ENCODE results near the gene TPRN.

Gene TPRN

GRCh38 chr9:137147091-137147792 is 53.3 kb downstream of the TPRN start:
- no peaks in the 10 kb centered on the region for H3K9me2 ChIP-seq (replicated peaks; ENCODE audit: insufficient read depth, low read length)
- H2AFZ ChIP-seq (ENCODE audit: low read depth, low read length, severe bottlenecking): no peak overlapping the region

GRCh38 chr9:137146527-137146918 is 54.0 kb downstream of the TPRN start:
- no peaks in the 10 kb centered on the region for H4K20me1 ChIP-seq (ENCODE audit: low read depth, low read length)
- no peak overlapping the region for H3K4me3 ChIP-seq (ENCODE audit: insufficient read depth, low read length, poor library complexity, severe bottlenecking)
- no peaks in the 10 kb centered on the region for H3K9me2 ChIP-seq (replicated peaks; ENCODE audit: insufficient read depth, low read length)
- H3K27me3 ChIP-seq (ENCODE audit: low read length): no peaks in the 10 kb centered on the region
- H3K27ac ChIP-seq (ENCODE audit: low read depth, low read length): no peak overlapping the region
- no peaks in the 10 kb centered on the region for H3K79me2 ChIP-seq (ENCODE audit: insufficient read depth, low read length)
- H3K36me3 ChIP-seq (ENCODE audit: low read length): no peaks in the 10 kb centered on the region
- H2AFZ ChIP-seq (ENCODE audit: low read depth, low read length, severe bottlenecking): no peak overlapping the region
- no peak overlapping the region for H3K4me2 ChIP-seq (ENCODE audit: low read depth, low read length, poor library complexity, severe bottlenecking)
- no peak for TF ChIP-seq CTCF (IDR thresholded peaks at IDR 0.05; ENCODE audit: insufficient read depth, low read length, poor library complexity, severe bottlenecking)
- no peak for TF ChIP-seq EZH2phosphoT487 (conservative IDR thresholded peaks at IDR 0.05; ENCODE audit: low read length)
- H3K9ac ChIP-seq (ENCODE audit: low read length): no peak overlapping the region
- peaks cover 11% of the 10 kb centered on the region; the same call in 1 of the 2 replicates for H3F3A ChIP-seq (ENCODE audit: insufficient read depth)
- H3K9me3 ChIP-seq (ENCODE audit: insufficient read depth, low read length): no peaks in the 10 kb centered on the region

More at GRCh38 chr9:137147091-137147792, 53.3 kb downstream of the TPRN start:
- H3K4me3 ChIP-seq (ENCODE audit: insufficient read depth, low read length, poor library complexity, severe bottlenecking): no peak overlapping the region
- no peaks in the 10 kb centered on the region for H3K27me3 ChIP-seq (ENCODE audit: low read length)
- H3K27ac ChIP-seq (ENCODE audit: low read depth, low read length): no peak overlapping the region
- H3K9me3 ChIP-seq (ENCODE audit: insufficient read depth, low read length): no peaks in the 10 kb centered on the region
- no peaks in the 10 kb centered on the region for H3K36me3 ChIP-seq (ENCODE audit: low read length)
- peaks cover 13% of the 10 kb centered on the region; the same call in 1 of the 2 replicates for H3F3A ChIP-seq (ENCODE audit: insufficient read depth)
- no peak overlapping the region for H3K4me2 ChIP-seq (ENCODE audit: low read depth, low read length, poor library complexity, severe bottlenecking)
- TF ChIP-seq CTCF (IDR thresholded peaks at IDR 0.05; ENCODE audit: insufficient read depth, low read length, poor library complexity, severe bottlenecking) (no peak), EZH2phosphoT487 (conservative IDR thresholded peaks at IDR 0.05; ENCODE audit: low read length) (no peak)
- no peak overlapping the region for H3K9ac ChIP-seq (ENCODE audit: low read length)
- H3K79me2 ChIP-seq (ENCODE audit: insufficient read depth, low read length): no peaks in the 10 kb centered on the region
- no peaks in the 10 kb centered on the region for H4K20me1 ChIP-seq (ENCODE audit: low read depth, low read length)

GRCh38 chr9:137145731-137146526 is 54.6 kb downstream of the TPRN start:
- Histone ChIP-seq H4K20me1 (ENCODE audit: low read depth, low read length) (no peaks in the 10 kb centered on the region), H3K36me3 (ENCODE audit: low read length) (no peaks in the 10 kb centered on the region), H3K27me3 (ENCODE audit: low read length) (no peaks in the 10 kb centered on the region), H3K4me2 (ENCODE audit: low read depth, low read length, poor library complexity, severe bottlenecking) (no peak overlapping the region), H3K79me2 (ENCODE audit: insufficient read depth, low read length) (no peaks in the 10 kb centered on the region), H2AFZ (ENCODE audit: low read depth, low read length, severe bottlenecking) (no peak overlapping the region), H3F3A (ENCODE audit: insufficient read depth) (peaks cover 8% of the 10 kb centered on the region; the same call in 1 of the 2 replicates), H3K9ac (ENCODE audit: low read length) (no peak overlapping the region), H3K9me2 (replicated peaks; ENCODE audit: insufficient read depth, low read length) (no peaks in the 10 kb centered on the region), H3K4me3 (ENCODE audit: insufficient read depth, low read length, poor library complexity, severe bottlenecking) (no peak overlapping the region), H3K27ac (ENCODE audit: low read depth, low read length) (no peak overlapping the region), H3K9me3 (ENCODE audit: insufficient read depth, low read length) (no peaks in the 10 kb centered on the region)
- TF ChIP-seq EZH2phosphoT487 (conservative IDR thresholded peaks at IDR 0.05; ENCODE audit: low read length) (no peak), CTCF (IDR thresholded peaks at IDR 0.05; ENCODE audit: insufficient read depth, low read length, poor library complexity, severe bottlenecking) (no peak)
